ENCODE measurements around the gene AFF4.
"Not testable (repeated sequence)": the region's sequence is repeated elsewhere in the genome, so short reads cannot be mapped to it uniquely, and the experiment has no call there.

The AFF4 gene

DNA sequence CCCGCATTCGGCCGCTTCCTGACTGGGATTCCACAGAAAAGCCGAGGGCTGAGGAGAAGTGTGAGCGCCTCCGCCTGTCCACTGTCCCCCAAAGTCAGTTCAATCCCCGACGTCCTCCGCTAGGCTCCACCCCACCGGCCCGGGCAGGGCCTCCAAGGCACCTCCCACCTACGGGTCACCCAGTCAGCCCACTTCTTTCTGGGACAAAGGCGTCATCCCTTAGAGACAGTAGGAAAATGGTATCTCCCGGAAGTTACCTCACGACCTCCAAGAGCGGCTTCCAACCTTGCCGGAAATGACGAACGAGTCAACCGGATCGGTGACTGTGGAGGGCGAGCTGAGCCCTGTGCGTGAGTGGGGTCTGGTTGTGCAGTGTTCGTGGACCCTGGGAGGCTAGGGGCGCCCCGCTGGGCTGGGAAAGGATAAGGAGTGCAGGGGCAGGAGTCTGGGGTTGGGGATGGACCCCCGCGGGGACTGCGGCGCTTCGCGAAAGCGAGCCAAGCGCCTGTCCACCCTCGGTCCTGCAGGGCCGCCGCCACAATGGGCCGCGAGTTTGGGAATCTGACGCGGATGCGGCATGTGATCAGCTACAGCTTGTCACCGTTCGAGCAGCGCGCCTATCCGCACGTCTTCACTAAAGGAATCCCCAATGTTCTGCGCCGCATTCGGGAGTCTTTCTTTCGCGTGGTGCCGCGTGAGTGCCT is 96.9 kb downstream of the AFF4 start, which contains the start of the genes GDF9 and UQCRQ:
Gene GDF9, minus strand, starts transcription at position 128 of the 704 bp plus-strand sequence. CDS start 1,936 bp downstream, outside the sequence.
Gene UQCRQ, plus strand, starts transcription at position 301 of the 704 bp plus-strand sequence. Its CDS starts 240 bp downstream, at position 541.
- H3K27ac Mint-ChIP-seq, result peak within 1 kb of the TSS; percentile 100
- peaks cover 35% of the 10 kb centered on the region for H3K4me1 Mint-ChIP-seq (ENCODE audit: low read depth)

DNA sequence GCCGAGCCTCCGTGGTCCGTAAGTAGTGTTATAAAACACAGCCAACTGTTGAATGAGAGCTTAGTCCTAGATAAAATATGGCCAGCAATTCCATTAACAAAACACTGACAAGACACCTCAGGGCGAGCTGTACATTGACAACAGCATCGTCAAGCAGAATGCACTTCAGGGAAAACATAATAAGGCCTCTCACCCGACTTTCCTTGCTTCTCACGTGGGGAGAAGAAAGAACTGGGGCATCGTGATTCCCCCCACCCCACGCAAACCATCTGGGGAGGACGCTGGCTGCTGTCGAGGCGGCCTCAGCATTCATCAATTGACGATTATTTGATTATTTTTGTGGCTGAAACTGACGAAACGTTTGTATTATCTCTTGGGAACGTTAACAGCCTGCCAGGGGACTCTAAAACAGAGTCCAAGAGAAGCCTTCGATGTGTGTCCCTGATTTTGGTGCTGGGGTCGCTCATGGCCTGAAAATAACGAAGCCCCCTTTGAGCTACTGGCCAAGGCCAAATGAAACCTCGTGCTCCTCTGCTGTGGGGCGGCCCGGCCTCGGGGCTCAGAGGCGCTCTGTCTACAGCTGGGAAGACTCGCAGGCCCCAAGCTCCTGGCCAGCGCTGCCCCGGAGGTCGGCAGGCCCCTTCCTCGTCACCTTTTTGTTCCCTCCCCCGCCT is 97.6 kb downstream of the AFF4 start:
- Mint-ChIP-seq H3K36me3 (ENCODE audit: low read depth) (peaks cover 43% of the 10 kb centered on the region), H3K27ac (peak overlapping the region; percentile 100), H3K4me3 (peak overlapping the region; percentile 100), H3K9me3 (no peaks in the 10 kb centered on the region), H3K4me1 (ENCODE audit: low read depth) (peaks cover 32% of the 10 kb centered on the region), H3K27me3 (no peaks in the 10 kb centered on the region)
- no peak for DNase-seq

More for the DNA sequence above, 96.9 kb downstream of the AFF4 start, which contains the start of the genes GDF9 and UQCRQ:
- Mint-ChIP-seq H3K36me3 (ENCODE audit: low read depth) (peaks cover 49% of the 10 kb centered on the region), H3K9me3 (no peaks in the 10 kb centered on the region), H3K4me3 (peak within 1 kb of the TSS; percentile 100), H3K27me3 (no peaks in the 10 kb centered on the region)
- DNase-seq, result peak; percentile 90

DNA sequence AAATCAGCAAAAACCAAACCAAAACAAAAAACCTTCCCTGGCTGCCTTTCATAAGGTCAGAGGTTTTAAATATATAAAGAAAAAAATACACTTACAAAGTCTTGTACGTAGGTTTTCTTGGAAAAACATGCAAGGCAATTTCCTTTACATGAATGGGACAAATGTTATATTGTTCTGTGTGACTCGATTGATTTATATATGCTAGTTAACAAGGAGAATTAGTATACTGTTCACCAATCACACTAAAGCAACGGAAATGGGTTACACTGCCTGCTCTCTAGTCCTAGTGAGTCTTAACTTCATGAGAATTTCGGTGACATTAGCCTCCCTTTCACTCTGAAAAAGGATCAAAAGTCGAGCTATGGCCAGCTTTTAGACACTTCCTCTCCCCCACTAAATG is 102.7 kb downstream of the AFF4 start:
- Mint-ChIP-seq H3K27me3 (no peaks in the 10 kb centered on the region), H3K9me3 (no peaks in the 10 kb centered on the region), H3K36me3 (ENCODE audit: low read depth) (no peaks in the 10 kb centered on the region), H3K4me3 (no peak overlapping the region), H3K4me1 (ENCODE audit: low read depth) (peaks cover 8% of the 10 kb centered on the region), H3K27ac (no peak overlapping the region)
- no peak for DNase-seq

DNA sequence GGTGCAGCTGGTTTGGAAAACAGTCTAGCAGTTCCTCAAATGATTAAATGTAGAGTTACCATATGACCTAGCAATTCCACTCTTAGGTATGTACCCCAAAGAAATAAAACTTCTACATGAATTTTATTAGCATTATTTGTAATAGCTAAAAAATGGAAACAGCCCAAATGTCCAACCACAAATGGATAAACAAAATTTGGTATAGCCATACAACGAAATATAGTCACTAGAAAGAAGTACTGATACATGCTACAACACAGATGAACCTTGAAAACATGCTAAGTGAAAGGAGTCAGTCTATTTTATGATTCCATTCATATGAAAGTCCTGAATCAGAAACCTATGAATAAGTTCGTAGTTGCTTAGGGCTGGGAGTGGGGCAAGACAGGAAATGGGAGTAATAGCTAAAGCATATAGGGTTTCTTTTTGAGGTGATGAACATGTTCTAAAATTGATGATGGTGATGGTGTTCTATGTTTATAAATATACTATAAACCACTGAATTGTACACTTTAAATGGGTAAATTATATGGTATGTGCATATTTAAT is 103.5 kb downstream of the AFF4 start:
- H3K36me3 Mint-ChIP-seq (ENCODE audit: low read depth), result no peaks in the 10 kb centered on the region
- H3K4me3 Mint-ChIP-seq, result no peak overlapping the region
- no peak overlapping the region for H3K27ac Mint-ChIP-seq

DNA sequence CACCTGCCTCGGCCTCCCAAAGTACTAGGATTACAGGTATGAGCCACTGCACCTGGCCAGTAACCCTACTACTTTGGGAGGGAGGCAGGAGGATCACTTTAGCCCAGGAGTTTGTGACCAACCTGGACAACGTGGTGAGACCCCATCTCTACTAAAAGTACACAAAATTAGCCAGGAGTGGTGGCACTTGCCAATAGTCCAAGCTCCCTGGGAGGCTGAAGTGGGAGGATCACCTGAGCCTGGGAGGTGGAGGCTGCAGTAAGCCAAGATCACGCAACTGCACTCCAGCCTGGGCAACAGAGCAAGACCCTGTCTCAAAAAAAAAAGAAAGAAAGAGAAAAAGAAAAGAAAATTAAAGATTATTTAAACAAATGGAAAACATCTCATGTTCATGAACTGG is 107.4 kb downstream of the AFF4 start:
- DNase-seq, result no peak
- H3K36me3 Mint-ChIP-seq (ENCODE audit: low read depth), result no peaks in the 10 kb centered on the region
- no peak overlapping the region for H3K27ac Mint-ChIP-seq
- H3K4me3 Mint-ChIP-seq, result no peak overlapping the region
- no peaks in the 10 kb centered on the region for H3K9me3 Mint-ChIP-seq
- H3K4me1 Mint-ChIP-seq (ENCODE audit: low read depth), result peaks cover 2% of the 10 kb centered on the region
- H3K27me3 Mint-ChIP-seq, result peaks cover 3% of the 10 kb centered on the region

More for the DNA sequence above, 103.5 kb downstream of the AFF4 start:
- DNase-seq, result no peak
- Mint-ChIP-seq H3K9me3 (no peaks in the 10 kb centered on the region), H3K27me3 (peaks cover under 1% of the 10 kb centered on the region), H3K4me1 (ENCODE audit: low read depth) (peaks cover 2% of the 10 kb centered on the region)

DNA sequence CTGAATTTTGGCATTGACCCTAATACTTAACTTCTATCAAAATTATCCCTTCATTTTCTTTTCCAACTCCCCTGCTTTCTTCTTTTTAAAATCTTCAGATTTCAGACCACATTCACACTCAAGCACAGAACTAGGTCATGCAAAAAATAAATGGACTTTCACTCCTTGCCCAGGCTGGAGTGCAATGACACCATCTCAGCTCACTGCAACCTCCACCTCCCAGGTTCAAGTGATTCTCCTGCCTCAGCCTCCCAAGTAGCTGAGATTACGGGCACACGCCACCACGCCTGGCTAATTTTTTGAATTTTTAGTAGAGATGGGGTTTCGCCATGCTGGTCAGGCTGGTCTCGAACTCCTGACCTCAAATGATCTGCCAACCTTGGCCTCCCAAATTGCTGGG is 108.4 kb downstream of the AFF4 start:
- H3K36me3 Mint-ChIP-seq (ENCODE audit: low read depth); H3K4me3 Mint-ChIP-seq; H3K27me3 Mint-ChIP-seq; H3K4me1 Mint-ChIP-seq (ENCODE audit: low read depth); H3K27ac Mint-ChIP-seq; DNase-seq; H3K9me3 Mint-ChIP-seq: not testable (repeated sequence)

DNA sequence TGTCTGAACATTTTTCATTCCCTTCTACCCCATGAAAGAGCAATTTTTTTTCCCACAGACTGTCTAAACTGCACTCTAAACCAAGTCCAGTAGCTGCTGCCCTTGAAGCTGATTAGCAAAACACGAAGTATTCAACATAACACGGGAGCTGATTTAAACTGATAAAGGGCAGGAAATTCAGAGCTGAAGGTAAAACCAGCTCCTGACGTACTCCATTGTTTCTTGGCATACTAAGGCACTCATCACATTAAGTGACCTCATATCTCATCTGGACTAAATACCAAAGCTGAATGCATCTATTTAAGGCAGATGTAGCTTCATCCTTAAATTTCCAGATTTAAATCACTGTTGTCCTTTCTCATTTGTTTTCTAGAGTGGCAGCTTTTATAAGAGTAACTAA is 109.1 kb downstream of the AFF4 start:
- Mint-ChIP-seq H3K27me3 (peaks cover 3% of the 10 kb centered on the region), H3K4me3 (no peak overlapping the region), H3K9me3 (no peaks in the 10 kb centered on the region), H3K27ac (no peak overlapping the region), H3K4me1 (ENCODE audit: low read depth) (no peaks in the 10 kb centered on the region), H3K36me3 (ENCODE audit: low read depth) (no peaks in the 10 kb centered on the region)
- DNase-seq, result no peak

DNA sequence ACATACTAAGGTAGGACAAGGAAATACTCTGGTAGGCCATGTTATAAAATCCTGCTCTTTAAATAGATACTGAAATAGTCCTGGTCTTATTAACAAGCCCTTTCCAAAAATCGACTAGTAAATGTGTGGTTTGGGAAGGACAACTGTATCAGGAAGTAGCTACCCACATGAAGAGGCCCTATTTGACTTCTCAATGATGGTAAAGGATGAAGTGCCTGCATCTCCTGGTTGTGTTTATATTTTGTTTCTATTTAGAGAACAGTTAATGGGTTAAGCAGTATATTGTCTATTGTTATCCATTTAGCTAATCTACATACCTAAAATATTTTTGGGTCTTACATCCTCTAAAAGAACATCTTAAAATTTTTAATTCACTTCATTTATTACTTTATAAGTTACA is 109.6 kb downstream of the AFF4 start:
- H3K27ac Mint-ChIP-seq, result no peak overlapping the region
- no peaks in the 10 kb centered on the region for H3K36me3 Mint-ChIP-seq (ENCODE audit: low read depth)
- no peak for DNase-seq
- no peaks in the 10 kb centered on the region for H3K4me1 Mint-ChIP-seq (ENCODE audit: low read depth)
- no peak overlapping the region for H3K4me3 Mint-ChIP-seq
- H3K9me3 Mint-ChIP-seq, result no peaks in the 10 kb centered on the region
- peaks cover 3% of the 10 kb centered on the region for H3K27me3 Mint-ChIP-seq

DNA sequence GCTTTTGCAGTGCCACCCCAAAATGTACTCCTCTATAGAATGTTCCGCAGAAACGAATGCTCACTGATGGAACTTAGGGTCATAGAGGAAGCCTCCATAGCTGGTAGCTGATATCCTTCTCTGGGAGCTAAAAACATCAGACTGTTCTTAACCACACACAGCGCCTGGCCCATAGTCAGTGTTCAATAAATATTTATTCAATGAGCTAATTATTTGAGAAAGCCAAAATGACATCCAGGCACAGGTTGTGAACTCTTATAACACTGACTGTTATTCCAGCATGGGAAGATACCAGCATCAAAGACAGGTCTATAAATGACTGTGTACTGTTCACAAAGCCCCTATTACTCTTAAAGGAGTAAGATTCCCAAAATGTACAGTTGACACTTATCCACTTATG is 110.1 kb downstream of the AFF4 start:
- no peaks in the 10 kb centered on the region for H3K36me3 Mint-ChIP-seq (ENCODE audit: low read depth)
- no peaks in the 10 kb centered on the region for H3K9me3 Mint-ChIP-seq
- no peak for DNase-seq
- H3K27ac Mint-ChIP-seq, result no peak overlapping the region
- H3K4me1 Mint-ChIP-seq (ENCODE audit: low read depth), result no peaks in the 10 kb centered on the region
- peaks cover 3% of the 10 kb centered on the region for H3K27me3 Mint-ChIP-seq
- H3K4me3 Mint-ChIP-seq, result no peak overlapping the region

DNA sequence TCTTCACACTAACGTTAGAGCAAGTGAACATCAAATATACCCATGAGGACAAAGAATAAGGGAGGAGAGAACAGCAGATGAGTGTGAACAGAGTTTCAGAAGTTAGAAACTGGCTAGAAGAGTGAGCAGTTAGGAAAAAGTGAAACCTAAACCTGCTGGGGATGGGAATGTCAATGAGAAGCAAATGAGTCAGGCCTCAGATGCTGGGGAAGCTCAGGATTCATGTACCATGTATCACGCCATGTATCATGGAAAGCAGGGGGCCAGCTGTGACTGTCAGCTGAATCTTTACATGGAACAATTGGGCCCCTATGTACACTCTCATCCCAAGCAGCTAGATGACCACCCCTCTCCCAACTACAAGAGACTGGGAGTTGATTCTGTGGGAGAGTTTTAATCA is 113.4 kb downstream of the AFF4 start:
- Mint-ChIP-seq H3K27ac (no peak overlapping the region), H3K4me1 (ENCODE audit: low read depth) (no peaks in the 10 kb centered on the region), H3K4me3 (no peak overlapping the region), H3K27me3 (peaks cover 3% of the 10 kb centered on the region), H3K36me3 (ENCODE audit: low read depth) (no peaks in the 10 kb centered on the region), H3K9me3 (no peaks in the 10 kb centered on the region)
- no peak for DNase-seq

DNA sequence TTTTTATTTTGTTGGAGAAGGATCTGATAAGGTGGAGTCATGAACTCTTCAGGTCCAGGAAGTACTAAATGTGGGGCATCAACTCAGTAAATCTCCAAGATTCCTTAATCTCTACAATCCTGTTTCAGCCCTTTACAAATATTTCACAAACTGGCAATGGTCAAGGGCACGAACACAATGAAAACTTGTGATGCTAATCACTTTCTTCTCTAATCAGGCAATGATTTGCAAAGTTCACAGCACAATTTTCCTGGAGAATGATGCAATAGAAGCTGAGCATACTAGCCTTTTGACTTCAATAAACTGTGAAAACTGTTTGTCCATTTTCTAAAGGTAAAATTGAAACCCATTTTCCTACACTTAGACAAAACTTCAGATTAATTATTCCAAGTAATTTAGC is 114.1 kb downstream of the AFF4 start:
- DNase-seq, result no peak
- no peaks in the 10 kb centered on the region for H3K4me1 Mint-ChIP-seq (ENCODE audit: low read depth)
- H3K9me3 Mint-ChIP-seq, result no peaks in the 10 kb centered on the region
- no peaks in the 10 kb centered on the region for H3K36me3 Mint-ChIP-seq (ENCODE audit: low read depth)
- no peak overlapping the region for H3K4me3 Mint-ChIP-seq
- no peaks in the 10 kb centered on the region for H3K27me3 Mint-ChIP-seq
- H3K27ac Mint-ChIP-seq, result no peak overlapping the region

DNA sequence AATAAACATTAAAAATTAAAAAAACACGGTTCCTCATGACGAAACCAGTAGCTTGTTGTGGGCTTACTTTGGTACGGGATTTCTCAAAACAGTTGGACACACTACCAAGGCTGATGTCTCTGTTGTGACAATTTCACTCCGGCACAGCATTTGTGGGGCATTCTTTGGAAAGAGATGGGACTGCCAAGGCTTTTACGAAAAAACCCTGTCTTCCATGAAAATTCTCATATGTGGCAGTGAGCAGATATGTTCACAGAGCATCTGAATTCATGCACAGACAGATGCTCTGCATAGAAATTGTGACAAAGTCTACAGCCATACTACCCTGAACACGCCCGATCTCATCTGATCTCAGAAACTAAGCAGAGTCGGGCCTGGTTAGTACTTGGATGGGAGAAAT is 115.2 kb downstream of the AFF4 start:
- Mint-ChIP-seq H3K27me3 (no peaks in the 10 kb centered on the region), H3K9me3 (no peaks in the 10 kb centered on the region), H3K36me3 (ENCODE audit: low read depth) (no peaks in the 10 kb centered on the region), H3K27ac (no peak overlapping the region), H3K4me3 (no peak overlapping the region), H3K4me1 (ENCODE audit: low read depth) (no peaks in the 10 kb centered on the region)
- DNase-seq, result no peak

DNA sequence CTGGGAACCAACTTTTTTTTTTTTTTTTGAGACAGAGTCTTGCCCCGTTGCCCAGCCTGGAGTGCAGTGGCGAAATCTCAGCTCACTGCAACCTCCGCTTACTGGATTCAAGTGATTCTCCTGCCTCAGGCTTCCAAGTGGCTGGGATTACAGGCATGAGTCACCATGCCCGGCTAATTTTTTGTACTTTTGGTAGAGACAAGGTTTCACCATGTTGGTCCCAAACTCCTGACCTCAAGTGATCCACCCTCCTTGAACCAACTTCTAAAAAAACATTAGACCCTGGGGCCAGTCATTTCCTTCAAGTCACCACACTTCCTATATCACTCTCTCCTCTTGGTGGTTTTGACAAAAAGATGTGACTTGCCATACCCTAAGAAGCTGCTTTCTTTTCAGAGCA is 122.1 kb downstream of the AFF4 start:
- no peaks in the 10 kb centered on the region for H3K27me3 Mint-ChIP-seq

DNA sequence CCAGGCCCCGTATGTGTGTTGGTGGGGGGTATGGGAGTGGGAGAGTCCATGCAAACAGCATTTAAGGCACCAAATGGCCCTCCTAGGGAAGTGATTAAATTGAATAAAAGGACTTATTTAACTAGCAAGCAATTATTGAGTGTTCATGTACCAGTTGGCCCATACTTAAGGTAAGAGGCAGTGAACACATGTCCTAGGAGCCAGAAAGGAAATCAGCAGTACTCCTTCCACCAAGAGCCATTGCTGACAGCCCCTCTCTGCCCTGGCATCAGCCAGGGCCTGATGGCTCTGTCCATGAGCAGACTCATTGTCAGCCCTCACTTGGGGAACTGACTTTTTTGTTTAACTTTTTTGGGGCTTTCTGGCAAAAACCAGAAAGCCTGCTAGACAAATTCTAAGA is 122.5 kb downstream of the AFF4 start:
- Mint-ChIP-seq H3K27ac (no peak overlapping the region), H3K36me3 (ENCODE audit: low read depth) (no peaks in the 10 kb centered on the region), H3K9me3 (no peaks in the 10 kb centered on the region), H3K4me1 (ENCODE audit: low read depth) (no peaks in the 10 kb centered on the region), H3K4me3 (no peak overlapping the region), H3K27me3 (no peaks in the 10 kb centered on the region)
- no peak for DNase-seq

More for the DNA sequence above, 122.1 kb downstream of the AFF4 start:
- Mint-ChIP-seq H3K36me3 (ENCODE audit: low read depth) (no peaks in the 10 kb centered on the region), H3K4me1 (ENCODE audit: low read depth) (no peaks in the 10 kb centered on the region), H3K4me3 (no peak overlapping the region), H3K9me3 (no peaks in the 10 kb centered on the region), H3K27ac (no peak overlapping the region)
- no peak for DNase-seq

DNA sequence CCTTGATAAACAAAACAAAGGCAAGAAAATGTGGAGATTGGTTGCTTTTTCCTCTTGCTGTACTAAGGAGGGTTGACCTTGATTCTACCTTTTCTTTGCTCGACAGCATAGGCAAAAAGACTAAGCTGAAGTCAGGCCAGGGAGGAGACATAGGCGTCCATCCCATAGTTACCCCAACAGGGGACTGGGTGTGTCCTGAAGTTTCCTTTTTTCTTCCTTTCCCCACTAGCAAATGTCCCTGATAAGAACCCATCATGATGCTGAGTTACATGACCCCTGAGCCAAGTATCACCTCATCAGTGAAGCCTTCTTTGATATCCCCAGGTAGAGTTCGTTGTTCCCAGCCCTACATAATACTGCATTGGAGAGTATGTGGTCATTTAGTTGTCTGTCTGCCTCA is 123.1 kb downstream of the AFF4 start:
- Mint-ChIP-seq H3K27me3 (no peaks in the 10 kb centered on the region), H3K9me3 (no peaks in the 10 kb centered on the region), H3K36me3 (ENCODE audit: low read depth) (no peaks in the 10 kb centered on the region), H3K4me1 (ENCODE audit: low read depth) (no peaks in the 10 kb centered on the region), H3K27ac (no peak overlapping the region), H3K4me3 (no peak overlapping the region)
- DNase-seq, result no peak

All from activated T-cell treated with anti-CD3 and anti-CD28 coated beads, Interleukin-2, amount 50 U/mL, for 24 hours (primary cell).